ENCODE measurements around the gene RNF208. TPM values are rescaled to one million over a fixed set of nuclear protein-coding genes. Genes with fewer than 3 reads are reported as not detected.

The RNF208 gene
- total RNA-seq, 3 donors from 2014 or later (not counting 1 experiment from before 2014, with no cell fraction given), result 0.82 to 1.6 (median 0.93) TPM

GRCh38 chr9:137236936-137237421 lies 14.9 kb upstream of the RNF208 start:
- no peaks in the 10 kb centered on the region for H3K36me3 Mint-ChIP-seq
- peaks cover 0 to 10% of the 10 kb centered on the region in 2 donors for H3K27me3 Mint-ChIP-seq (ENCODE audit: low read depth in 2 of 2)
- Histone ChIP-seq H3K4me1 (ENCODE audit: control insufficient read depth, insufficient read depth, low read length) (peaks cover 57% of the 10 kb centered on the region), H3K27ac (ENCODE audit: low read length) (no peak overlapping the region), H3K9me3 (ENCODE audit: control insufficient read depth, insufficient read depth, low read length) (no peaks in the 10 kb centered on the region), H3K27me3 (ENCODE audit: control insufficient read depth, insufficient read depth, low read length) (no peaks in the 10 kb centered on the region), H3K4me3 (ENCODE audit: low read length) (no peak overlapping the region), H3K36me3 (ENCODE audit: control insufficient read depth, insufficient read depth, low read length) (no peaks in the 10 kb centered on the region)
- TF ChIP-seq CTCF (IDR thresholded peaks at IDR 0.05), result no peak
- H3K27ac Mint-ChIP-seq, result no peak overlapping the region
- no peak for DNase-seq
- no peak for ATAC-seq
- intact Hi-C loops (cut with micrococcal nuclease), result no loop called here
- H3K4me1 Mint-ChIP-seq, result peaks cover 5 to 23% of the 10 kb centered on the region in 2 donors
- 26% methylated on average over 11 of the region's 11 CpGs for WGBS (ENCODE audit: insufficient coverage)
- H3K9me3 Mint-ChIP-seq, result no peaks in the 10 kb centered on the region
- no peak overlapping the region for H3K4me3 Mint-ChIP-seq

GRCh38 chr9:137236238-137236935 lies 14.3 kb upstream of the RNF208 start:
- intact Hi-C loops (cut with micrococcal nuclease), result no loop called here
- no peak overlapping the region for H3K4me3 ChIP-seq (ENCODE audit: low read length)

GRCh38 chr9:137235424-137236237 lies 13.6 kb upstream of the RNF208 start:
- H3K27me3 ChIP-seq (ENCODE audit: control insufficient read depth, insufficient read depth, low read length), result no peaks in the 10 kb centered on the region
- DNase-seq (no peak), ATAC-seq (no peak)
- Mint-ChIP-seq H3K4me1 (peaks cover 0 to 17% of the 10 kb centered on the region in 2 donors), H3K36me3 (no peaks in the 10 kb centered on the region), H3K4me3 (no peak overlapping the region), H3K27me3 (ENCODE audit: low read depth in 2 of 2) (peaks cover 0 to 6% of the 10 kb centered on the region in 2 donors), H3K9me3 (no peaks in the 10 kb centered on the region), H3K27ac (no peak overlapping the region)
- no peak for TF ChIP-seq CTCF (IDR thresholded peaks at IDR 0.05)
- H3K27ac ChIP-seq (ENCODE audit: low read length), result no peak overlapping the region
- peaks cover 54% of the 10 kb centered on the region for H3K4me1 ChIP-seq (ENCODE audit: control insufficient read depth, insufficient read depth, low read length)
- no peaks in the 10 kb centered on the region for H3K36me3 ChIP-seq (ENCODE audit: control insufficient read depth, insufficient read depth, low read length)
- no peak overlapping the region for H3K4me3 ChIP-seq (ENCODE audit: low read length)
- 69% methylated on average over 35 of the region's 35 CpGs for WGBS (ENCODE audit: insufficient coverage)
- intact Hi-C loops (cut with micrococcal nuclease), result no loop called here
- no peaks in the 10 kb centered on the region for H3K9me3 ChIP-seq (ENCODE audit: control insufficient read depth, insufficient read depth, low read length)

More at GRCh38 chr9:137236238-137236935, 14.3 kb upstream of the RNF208 start:
- Histone ChIP-seq H3K27ac (ENCODE audit: low read length) (no peak overlapping the region), H3K4me1 (ENCODE audit: control insufficient read depth, insufficient read depth, low read length) (peaks cover 54% of the 10 kb centered on the region), H3K9me3 (ENCODE audit: control insufficient read depth, insufficient read depth, low read length) (no peaks in the 10 kb centered on the region), H3K27me3 (ENCODE audit: control insufficient read depth, insufficient read depth, low read length) (no peaks in the 10 kb centered on the region), H3K36me3 (ENCODE audit: control insufficient read depth, insufficient read depth, low read length) (no peaks in the 10 kb centered on the region)
- DNase-seq, result peak; percentile 90 to 95
- H3K27ac Mint-ChIP-seq, result no peak overlapping the region
- no peaks in the 10 kb centered on the region for H3K9me3 Mint-ChIP-seq
- peak; percentile 98 for TF ChIP-seq CTCF (IDR thresholded peaks at IDR 0.05)
- no peak overlapping the region for H3K4me3 Mint-ChIP-seq
- peaks cover 4 to 23% of the 10 kb centered on the region in 2 donors for H3K4me1 Mint-ChIP-seq
- H3K36me3 Mint-ChIP-seq, result no peaks in the 10 kb centered on the region
- H3K27me3 Mint-ChIP-seq (ENCODE audit: low read depth in 2 of 2), result peaks cover 0 to 10% of the 10 kb centered on the region in 2 donors
- peak; percentile 32 to 55 (median 49) for ATAC-seq
- WGBS (ENCODE audit: insufficient coverage), result 10% methylated on average over 31 of the region's 31 CpGs
